SU-DHL-6 (cell line): ENCODE measurements around the gene FAM168B.

ENCODE experiments used
- H2AFZ ChIP-seq: fragments of 200-600 bp; sonication (generic); 2 replicates; pipeline ENCODE4 v1.6.1; 2014; ENCODE audit warnings: low read depth, mild to moderate bottlenecking, moderate library complexity, mixed read lengths, antibody characterized with exemption, low read length; ENCODE audit not compliant: severe bottlenecking
- H3F3A ChIP-seq: fragments of 200-600 bp; shearing (Covaris generic); 2 replicates; pipeline ENCODE4 v1.6.0; 2016; ENCODE audit warnings: antibody characterized with exemption, mild to moderate bottlenecking; ENCODE audit not compliant: insufficient read depth
- H3K27ac ChIP-seq: fragments of 200-600 bp; sonication (generic); 2 replicates; pipeline ENCODE4 v1.5.1; 2016; ENCODE audit warnings: low read depth, mild to moderate bottlenecking, low read length, moderate library complexity, mixed read lengths
- H3K27me3 ChIP-seq: fragments of 200-600 bp; sonication (generic), shearing (Covaris generic); 2 replicates; pipeline ENCODE4 v1.6.0; 2014; ENCODE audit warnings: mild to moderate bottlenecking, low read length
- H3K36me3 ChIP-seq: fragments of 200-600 bp; sonication (generic); 2 replicates; pipeline ENCODE4 v1.6.1; 2014; ENCODE audit warnings: mild to moderate bottlenecking, low read length, mixed read lengths
- H3K4me2 ChIP-seq: fragments of 300-600, 200-600 bp; shearing (Covaris generic), sonication (generic); 2 replicates; pipeline ENCODE4 v1.6.0; 2014; ENCODE audit warnings: low read length, low read depth, mild to moderate bottlenecking; ENCODE audit not compliant: poor library complexity, severe bottlenecking
- H3K4me3 ChIP-seq: fragments of 200-600 bp; sonication (generic); 2 replicates; pipeline ENCODE4 v1.5.1; 2014; ENCODE audit warnings: antibody characterized with exemption, low read length, mild to moderate bottlenecking, mixed read lengths; ENCODE audit not compliant: insufficient read depth, poor library complexity, severe bottlenecking
- H3K79me2 ChIP-seq: fragments of 200-600 bp; sonication (generic); 2 replicates; pipeline ENCODE4 v1.6.1; 2014; ENCODE audit warnings: mild to moderate bottlenecking, low read length, moderate library complexity; ENCODE audit not compliant: insufficient read depth
- H3K9ac ChIP-seq: fragments of 200-600 bp; sonication (generic); 2 replicates; pipeline ENCODE4 v1.7.0; 2014; ENCODE audit warnings: mild to moderate bottlenecking, low read length
- H3K9me2 ChIP-seq: fragments of 200-600 bp; sonication (generic); replicated peaks from 2 replicates; pipeline ENCODE4 v1.6.1; 2014; ENCODE audit warnings: low read length; ENCODE audit not compliant: insufficient read depth
- H3K9me3 ChIP-seq: fragments of 200-600 bp; sonication (generic); 2 replicates; pipeline ENCODE4 v1.6.1; 2014; ENCODE audit warnings: low read length, mixed read lengths; ENCODE audit not compliant: insufficient read depth
- H4K20me1 ChIP-seq: fragments of 200-600 bp; sonication (generic); 2 replicates; pipeline ENCODE4 v1.6.1; 2014; ENCODE audit warnings: low read depth, mild to moderate bottlenecking, antibody characterized with exemption, low read length, moderate library complexity, mixed read lengths
- CTCF ChIP-seq: fragments of 200-600 bp; sonication (generic); IDR thresholded peaks from one replicate; pipeline ENCODE4 v1.5.1; 2017; ENCODE audit warnings: antibody characterized with exemption, mild to moderate bottlenecking, low read length, moderate library complexity; ENCODE audit not compliant: insufficient read depth, poor library complexity, severe bottlenecking
- EZH2phosphoT487 ChIP-seq: fragments of 200-600 bp; sonication (generic), shearing (Covaris generic); conservative IDR thresholded peaks from 2 replicates; pipeline ENCODE4 v1.6.1; 2018; ENCODE audit warnings: mild to moderate bottlenecking, antibody characterized with exemption, low read length, moderate library complexity, mixed read lengths

FAM168B gene

GRCh38 chr2:131104487-131105155 is 11.4 kb upstream of the FAM168B start:
- H3K36me3 ChIP-seq: no peaks in the 10 kb centered on the region
- peak overlapping the region; percentile 59 for H3K27ac ChIP-seq
- peak overlapping the region; percentile 68 for H3K4me3 ChIP-seq
- H3K9me3 ChIP-seq: no peaks in the 10 kb centered on the region
- peak overlapping the region; percentile 89 for H3K9ac ChIP-seq
- H4K20me1 ChIP-seq: no peaks in the 10 kb centered on the region; the same call in 1 of the 2 replicates
- peak overlapping the region; percentile 75 for H2AFZ ChIP-seq
- H3F3A ChIP-seq: peaks cover 9% of the 10 kb centered on the region; the same call in 1 of the 2 replicates
- peaks cover 45% of the 10 kb centered on the region for H3K79me2 ChIP-seq
- H3K4me2 ChIP-seq: peak overlapping the region; percentile 95
- no peaks in the 10 kb centered on the region for H3K27me3 ChIP-seq
- H3K9me2 ChIP-seq: no peaks in the 10 kb centered on the region
- no peak for TF ChIP-seq CTCF
- no peak for TF ChIP-seq EZH2phosphoT487

GRCh38 chr2:131103165-131103564 is 9.9 kb upstream of the FAM168B start:
- no peaks in the 10 kb centered on the region for H3K27me3 ChIP-seq
- peaks cover 9% of the 10 kb centered on the region; the same call in 1 of the 2 replicates for H3F3A ChIP-seq
- H4K20me1 ChIP-seq: no peaks in the 10 kb centered on the region; the same call in 1 of the 2 replicates
- H3K4me2 ChIP-seq: no peak overlapping the region
- H3K9ac ChIP-seq: no peak overlapping the region
- peak overlapping the region; percentile 29 for H2AFZ ChIP-seq
- H3K9me2 ChIP-seq: no peaks in the 10 kb centered on the region
- no peaks in the 10 kb centered on the region for H3K36me3 ChIP-seq
- no peak overlapping the region for H3K27ac ChIP-seq
- H3K79me2 ChIP-seq: peaks cover 30% of the 10 kb centered on the region
- H3K4me3 ChIP-seq: no peak overlapping the region
- TF ChIP-seq EZH2phosphoT487 (no peak), CTCF (no peak)
- H3K9me3 ChIP-seq: no peaks in the 10 kb centered on the region

- TF ChIP-seq CTCF (no peak), EZH2phosphoT487 (no peak)
- Histone ChIP-seq H3F3A (peaks cover 15% of the 10 kb centered on the region), H4K20me1 (peaks cover 8% of the 10 kb centered on the region; the same call in 1 of the 2 replicates), H3K27ac (no peak overlapping the region), H3K9me2 (no peaks in the 10 kb centered on the region), H3K27me3 (no peaks in the 10 kb centered on the region), H3K9ac (no peak overlapping the region), H3K4me2 (peak overlapping the region; percentile 54), H3K4me3 (peak overlapping the region; percentile 65), H2AFZ (no peak overlapping the region), H3K79me2 (peaks cover 35% of the 10 kb centered on the region), H3K36me3 (no peaks in the 10 kb centered on the region; the same call in 1 of the 2 replicates), H3K9me3 (no peaks in the 10 kb centered on the region)
These were observed 1.4 kb upstream of the FAM168B start for GRCh38 chr2:131094463-131095281.
